ENCODE measurements around the gene CD59. TPM values are rescaled to one million over a fixed set of nuclear protein-coding genes. Genes with fewer than 3 reads are reported as not detected.

CD59 gene
- total and polyA plus RNA-seq, 2 of the 13 experiments (the other 11 are each of a cell fraction or from before 2014, with no cell fraction given) = 127 to 289 TPM

DNA sequence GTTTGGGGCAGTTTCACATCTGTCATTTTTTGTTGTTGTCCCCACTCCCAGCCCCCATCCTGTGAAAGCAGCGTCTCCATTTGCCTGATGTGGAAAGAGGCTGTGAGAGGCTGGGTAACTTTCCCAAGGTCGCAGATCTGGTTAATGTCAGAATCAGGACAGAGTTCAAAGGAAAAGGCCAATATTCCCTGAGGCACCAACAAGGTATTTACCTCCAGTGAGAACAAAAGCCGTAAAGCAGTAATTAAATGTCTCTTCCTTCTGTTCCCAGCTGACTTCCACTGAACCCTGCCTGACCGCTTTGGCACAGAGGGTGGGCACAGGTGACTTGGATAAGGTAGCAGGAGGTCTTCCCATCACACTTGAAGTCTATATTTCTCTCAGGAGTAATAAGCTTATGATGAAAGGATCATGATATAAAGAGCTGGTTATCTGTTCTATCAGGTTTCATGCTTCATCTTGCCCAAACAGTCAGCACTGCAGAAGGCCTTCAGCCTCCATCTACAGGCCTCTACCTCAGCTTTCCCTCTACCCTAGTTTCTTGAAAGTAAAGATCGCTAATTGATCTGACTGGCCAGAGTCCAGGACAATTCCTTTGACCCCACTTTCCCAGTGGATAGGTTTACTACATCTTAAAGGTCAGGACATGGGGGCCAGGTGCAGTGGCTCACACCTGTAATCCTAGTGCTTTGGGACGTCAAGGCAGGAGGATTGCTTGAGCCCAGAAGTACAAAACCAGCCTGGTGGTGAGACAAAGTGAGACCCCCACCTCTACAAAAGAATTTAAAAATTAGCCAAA is 45.0 kb downstream of the CD59 start (continued):
- TF ChIP-seq ZNF687 (CRISPR knock-in tag; IDR thresholded peaks at IDR 0.05) (peak; percentile 21; the same call in 1 of the 2 replicates), FOXJ3 (CRISPR knock-in tag; IDR thresholded peaks at IDR 0.05; ENCODE audit: borderline replicate concordance) (no peak), FOSL1 (CRISPR knock-in tag; IDR thresholded peaks at IDR 0.05; ENCODE audit: borderline replicate concordance) (no peak), SALL1 (CRISPR knock-in tag; IDR thresholded peaks at IDR 0.05) (0 out of 2 replicates have a peak, but pooled peaks have one; percentile 2), ZNF574 (CRISPR knock-in tag; IDR thresholded peaks at IDR 0.05) (peak; percentile 43; the same call in 1 of the 2 replicates), HNF4A (CRISPR knock-in tag; IDR thresholded peaks at IDR 0.05) (peak; percentile 77), CHCHD3 (CRISPR knock-in tag; IDR thresholded peaks at IDR 0.05) (no peak), NCOA2 (CRISPR knock-in tag; IDR thresholded peaks at IDR 0.05) (peak; percentile 75), SKI (IDR thresholded peaks at IDR 0.05; ENCODE audit: partially characterized antibody) (no peak), RAD21 (CRISPR knock-in tag; IDR thresholded peaks at IDR 0.05) (no peak), TCF7L2 (IDR thresholded peaks at IDR 0.05; ENCODE audit: low read depth, low read length) (peak; percentile 19; the same call in 1 of the 2 replicates), PITX1 (CRISPR knock-in tag; IDR thresholded peaks at IDR 0.05) (0 out of 2 replicates have a peak, but pooled peaks have one; percentile 27), ZFYVE20 (CRISPR knock-in tag; IDR thresholded peaks at IDR 0.05; ENCODE audit: borderline replicate concordance, low read depth) (no peak)

Data from HepG2 (cell line).